Ovary (tissue), 9 donors: ENCODE data around the gene KRT3. TPM values are rescaled to one million over a fixed set of nuclear protein-coding genes. Genes with fewer than 3 reads are reported as not detected.

ENCODE experiments used
- DNase-seq, 5 donors: peaks; one replicate each; pipeline ENCODE4 v3.0.0-alpha.2; 2019 to 2020
- H3K27ac ChIP-seq, 2 donors: fragments of 200-600 bp; one replicate each; pipeline versions ENCODE4 v1.5.1 to v1.8.0; 2019 to 2022
- H3K27me3 ChIP-seq: fragments of 200-600 bp; one replicate; pipeline ENCODE4 v1.8.0; 2022
- H3K36me3 ChIP-seq: fragments of 200-600 bp; sonication (generic); one replicate; pipeline ENCODE4 v1.5.1; 2019
- H3K4me1 ChIP-seq: one replicate; pipeline ENCODE4 v1.8.1; 2013; ENCODE audit warnings: mild to moderate bottlenecking, moderate library complexity; ENCODE audit not compliant: insufficient read depth
- H3K4me3 ChIP-seq: fragments of 200-600 bp; sonication (generic); one replicate; pipeline ENCODE4 v1.5.1; 2017
- H3K9me3 ChIP-seq, 2 donors: fragments of 200-600 bp in 1 of 2; sonication (generic) in 1 of 2; one replicate each; pipeline versions ENCODE4 v1.5.1 to v1.8.1; 2013 to 2019; ENCODE audit warnings: mild to moderate bottlenecking in 1 of 2, moderate library complexity in 1 of 2
- EP300 ChIP-seq: sonication (generic); formaldehyde crosslinking; IDR thresholded peaks from one replicate; pipeline ENCODE4 v1.6.1; 2017; ENCODE audit warnings: antibody characterized with exemption
- POLR2A ChIP-seq: fragments of 450-650 bp; IDR thresholded peaks from one replicate; pipeline ENCODE4 v1.6.1; 2017; ENCODE audit warnings: antibody characterized with exemption, mild to moderate bottlenecking, moderate library complexity
- WGBS, 3 donors: extraction: QIAGEN DNeasy Blood & Tissue Kit in 1 of 3; methylation state at CpG; one replicate each; pipeline versions ENCODE4 v1.1.5 to v1.1.7; 2013 to 2017; 5-methylcytosine and 5-hydroxymethylcytosine counted together
- intact Hi-C, 4 donors: fragments of 100-400 bp; cut with DNase I; formaldehyde crosslinking; loops; one replicate each; pipeline versions ENCODE4 v1.11.0 to v1.15.1; 2022 to 2023
- polyA plus RNA-seq, 2 donors: library from polyadenylated mRNA; stranded (reverse); fragments of 200-250 nt in 1 of 2; fragments of 350-450 nt in 1 of 2; fragmentation: Illumina TruSeq in 1 of 2; extraction: RNeasy Lipid Tissue Mini Kit (QIAGEN cat#74804) in 1 of 2; gene quantifications; one replicate each; pipeline ENCODE4 v1.2.3, GENCODE V29; 2013 to 2014
- total RNA-seq, 7 donors: library from RNA; depleted of rRNA in 2 of 7; stranded (reverse); fragments of >200 nt in 2 of 7; fragmentation: NEBNext Ultra II Directional in 3 of 7; extraction: Animal tissue kit (Norgen Biotek cat#: 25700) in 3 of 7; gene quantifications; one replicate each; pipeline versions ENCODE4 v1.1.0 to v1.2.4, GENCODE V29; 2016 to 2023
- TF ChIP-seq, protein P1 (sequence below), 3 donors: fragments of 450-650 bp in 2 of 3; fragments of 200-600 bp in 1 of 3; IDR thresholded peaks; one replicate each; pipeline versions ENCODE4 v1.5.1 to v1.8.0; 2016 to 2022; ENCODE audit warnings: antibody characterized with exemption in 3 of 3, mild to moderate bottlenecking in 1 of 3
- donor health status: DM: no; HTN: no; CAD: no; lungs with moderate emphysema.
- donor health status: DM: no; HTN: no; CAD: no.
- donor health status: Bipolar disorder and iron deficiency.
- donor health status: DM: yes; HTN: yes; CAD: no.
- donor health status: DM: no; HTN: no; CAD: no.
- donor health status: DM: yes; HTN: yes; CAD: no.

The KRT3 gene
- total and polyA plus RNA-seq, 9 donors: not detected

GRCh38 chr12:52832451-52832850, 36.5 kb upstream of the KRT3 start:
- Histone ChIP-seq H3K27ac (no peak overlapping the region), H3K4me1 (no peaks in the 10 kb centered on the region), H3K4me3 (no peak overlapping the region), H3K9me3 (no peaks in the 10 kb centered on the region), H3K27me3 (no peaks in the 10 kb centered on the region), H3K36me3 (no peaks in the 10 kb centered on the region)
- intact Hi-C loops: no loop called here
- TF ChIP-seq, protein P1, sequence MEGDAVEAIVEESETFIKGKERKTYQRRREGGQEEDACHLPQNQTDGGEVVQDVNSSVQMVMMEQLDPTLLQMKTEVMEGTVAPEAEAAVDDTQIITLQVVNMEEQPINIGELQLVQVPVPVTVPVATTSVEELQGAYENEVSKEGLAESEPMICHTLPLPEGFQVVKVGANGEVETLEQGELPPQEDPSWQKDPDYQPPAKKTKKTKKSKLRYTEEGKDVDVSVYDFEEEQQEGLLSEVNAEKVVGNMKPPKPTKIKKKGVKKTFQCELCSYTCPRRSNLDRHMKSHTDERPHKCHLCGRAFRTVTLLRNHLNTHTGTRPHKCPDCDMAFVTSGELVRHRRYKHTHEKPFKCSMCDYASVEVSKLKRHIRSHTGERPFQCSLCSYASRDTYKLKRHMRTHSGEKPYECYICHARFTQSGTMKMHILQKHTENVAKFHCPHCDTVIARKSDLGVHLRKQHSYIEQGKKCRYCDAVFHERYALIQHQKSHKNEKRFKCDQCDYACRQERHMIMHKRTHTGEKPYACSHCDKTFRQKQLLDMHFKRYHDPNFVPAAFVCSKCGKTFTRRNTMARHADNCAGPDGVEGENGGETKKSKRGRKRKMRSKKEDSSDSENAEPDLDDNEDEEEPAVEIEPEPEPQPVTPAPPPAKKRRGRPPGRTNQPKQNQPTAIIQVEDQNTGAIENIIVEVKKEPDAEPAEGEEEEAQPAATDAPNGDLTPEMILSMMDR (IDR thresholded peaks at IDR 0.05): no peak
- TF ChIP-seq EP300 (no peak), POLR2A (no peak)
- WGBS, 3 donors: 68 to 77% (median 77%) methylated on average over 3 of the region's 3 CpGs
- no peak for DNase-seq

DNA sequence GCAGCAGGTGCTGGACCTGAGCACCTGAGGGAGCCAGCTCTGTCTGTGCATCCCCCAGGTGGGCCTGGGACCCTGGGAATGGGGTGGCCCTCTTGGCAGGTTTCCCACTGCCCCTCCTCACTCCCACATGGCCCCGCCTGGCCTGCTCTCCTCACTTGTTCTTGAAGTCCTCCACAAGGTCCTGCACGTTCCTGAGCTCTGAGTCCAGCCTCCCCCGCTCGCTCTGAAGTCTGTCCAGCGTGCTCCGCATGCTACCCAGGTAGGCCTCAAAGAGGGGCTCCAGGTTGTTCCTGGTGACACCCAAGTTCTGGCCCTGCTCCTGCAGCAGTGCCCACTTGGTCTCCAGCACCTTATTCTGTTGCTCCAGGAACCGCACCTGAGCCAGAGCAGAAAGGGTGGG, 35.3 kb upstream of the KRT3 start:
- intact Hi-C loops: no loop called here
- H3K4me3 ChIP-seq: no peak overlapping the region
- 55 to 62% (median 61%) methylated on average over 7 of the region's 7 CpGs for WGBS, 3 donors
- no peaks in the 10 kb centered on the region for H3K4me1 ChIP-seq
- no peak for DNase-seq
- no peaks in the 10 kb centered on the region for H3K9me3 ChIP-seq
- no peaks in the 10 kb centered on the region for H3K36me3 ChIP-seq
- H3K27me3 ChIP-seq: no peaks in the 10 kb centered on the region
- no peak overlapping the region for H3K27ac ChIP-seq
- no peak for TF ChIP-seq EP300
- TF ChIP-seq, protein P1 (IDR thresholded peaks at IDR 0.05): no peak
- no peak for TF ChIP-seq POLR2A

GRCh38 chr12:52829986-52830770, 34.3 kb upstream of the KRT3 start:
- H3K9me3 ChIP-seq: no peaks in the 10 kb centered on the region
- no peaks in the 10 kb centered on the region for H3K36me3 ChIP-seq
- no peaks in the 10 kb centered on the region for H3K4me1 ChIP-seq
- intact Hi-C loops: no loop called here
- no peaks in the 10 kb centered on the region for H3K27me3 ChIP-seq
- H3K27ac ChIP-seq: no peak overlapping the region
- 70 to 78% (median 74%) methylated on average over 8 of the region's 8 CpGs for WGBS, 3 donors
- TF ChIP-seq, protein P1 (IDR thresholded peaks at IDR 0.05): no peak
- TF ChIP-seq POLR2A (no peak), EP300 (no peak)
- no peak overlapping the region for H3K4me3 ChIP-seq
- no peak for DNase-seq

DNA sequence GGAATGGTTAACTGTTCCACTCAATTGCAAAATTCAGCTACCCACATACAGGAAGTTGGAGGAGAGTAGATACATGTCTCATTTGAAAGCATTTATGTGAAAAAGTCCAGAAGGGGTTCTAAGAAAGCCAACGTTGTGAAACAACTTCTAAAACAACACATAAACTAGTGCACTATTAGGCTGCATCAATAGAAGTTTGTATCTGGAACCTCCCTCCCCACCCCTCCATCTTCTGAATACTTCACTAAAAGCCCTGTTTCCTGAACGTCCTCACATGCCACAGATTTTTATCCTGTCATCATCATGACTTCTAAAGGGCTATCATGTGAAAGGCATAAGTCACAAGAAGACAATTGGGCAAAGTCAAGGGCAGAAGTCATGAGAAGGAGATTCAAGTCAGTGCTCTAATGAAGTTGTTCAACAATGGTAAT, 32.7 kb upstream of the KRT3 start:
- H3K36me3 ChIP-seq: no peaks in the 10 kb centered on the region
- no peaks in the 10 kb centered on the region for H3K4me1 ChIP-seq
- no peaks in the 10 kb centered on the region for H3K9me3 ChIP-seq
- WGBS, 3 donors: 5 to 18% (median 11%) methylated on average over 2 of the region's 2 CpGs
- intact Hi-C loops: no loop called here
- no peak for DNase-seq
- TF ChIP-seq EP300 (no peak), POLR2A (no peak)
- TF ChIP-seq, protein P1 (IDR thresholded peaks at IDR 0.05): no peak
- H3K27me3 ChIP-seq: no peaks in the 10 kb centered on the region
- no peak overlapping the region for H3K4me3 ChIP-seq
- H3K27ac ChIP-seq: no peak overlapping the region
